Vagina (tissue), 2 donors: ENCODE results near the gene MYRIP.

Source experiments
- POLR2AphosphoS5 ChIP-seq, 2 donors: sonication (generic); formaldehyde crosslinking; IDR thresholded peaks; one replicate each; pipeline ENCODE4 v1.9.0; 2017; ENCODE audit warnings: antibody characterized with exemption in 2 of 2, mild to moderate bottlenecking in 2 of 2, low read depth in 1 of 2; ENCODE audit not compliant: insufficient read depth in 1 of 2
- TF ChIP-seq, protein P1 (sequence below), 3 experiments: fragments of 450-650 bp in 2 of 3; fragments of 200-600 bp in 1 of 3; sonication (generic) in 1 of 3; IDR thresholded peaks; one replicate each; pipeline ENCODE4 v1.5.1; 2017 to 2019; ENCODE audit warnings: antibody characterized with exemption in 3 of 3, mild to moderate bottlenecking in 2 of 3, moderate library complexity in 2 of 3

GRCh38 chr3:40079203-40079846 is 269.9 kb downstream of the MYRIP start:
- TF ChIP-seq, protein P1, sequence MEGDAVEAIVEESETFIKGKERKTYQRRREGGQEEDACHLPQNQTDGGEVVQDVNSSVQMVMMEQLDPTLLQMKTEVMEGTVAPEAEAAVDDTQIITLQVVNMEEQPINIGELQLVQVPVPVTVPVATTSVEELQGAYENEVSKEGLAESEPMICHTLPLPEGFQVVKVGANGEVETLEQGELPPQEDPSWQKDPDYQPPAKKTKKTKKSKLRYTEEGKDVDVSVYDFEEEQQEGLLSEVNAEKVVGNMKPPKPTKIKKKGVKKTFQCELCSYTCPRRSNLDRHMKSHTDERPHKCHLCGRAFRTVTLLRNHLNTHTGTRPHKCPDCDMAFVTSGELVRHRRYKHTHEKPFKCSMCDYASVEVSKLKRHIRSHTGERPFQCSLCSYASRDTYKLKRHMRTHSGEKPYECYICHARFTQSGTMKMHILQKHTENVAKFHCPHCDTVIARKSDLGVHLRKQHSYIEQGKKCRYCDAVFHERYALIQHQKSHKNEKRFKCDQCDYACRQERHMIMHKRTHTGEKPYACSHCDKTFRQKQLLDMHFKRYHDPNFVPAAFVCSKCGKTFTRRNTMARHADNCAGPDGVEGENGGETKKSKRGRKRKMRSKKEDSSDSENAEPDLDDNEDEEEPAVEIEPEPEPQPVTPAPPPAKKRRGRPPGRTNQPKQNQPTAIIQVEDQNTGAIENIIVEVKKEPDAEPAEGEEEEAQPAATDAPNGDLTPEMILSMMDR (IDR thresholded peaks at IDR 0.05): no peak
- TF ChIP-seq POLR2AphosphoS5 (IDR thresholded peaks at IDR 0.05; ENCODE audit: insufficient read depth in 1 of 2, low read depth in 1 of 2): no peak
